CD4-positive, alpha-beta T cell treated with Interleukin-10 for 1 hour (primary cell): Measurements from ENCODE around the gene HERC2.
"Not testable (repeated sequence)": the region's sequence is repeated elsewhere in the genome, so short reads cannot be mapped to it uniquely, and the experiment has no call there.

ENCODE experiments used
- DNase-seq: peaks from one replicate; pipeline ENCODE4 v3.0.0-alpha.2; 2020

The HERC2 gene

GRCh38 chr15:28125673-28126651 is 196.0 kb downstream of the HERC2 start:
- peak; percentile 56 for DNase-seq

- DNase-seq: no peak
Measured at GRCh38 chr15:28124841-28125240, 197.1 kb downstream of the HERC2 start.

- peak; percentile 46 for DNase-seq
Measured at GRCh38 chr15:28123408-28124023, 198.5 kb downstream of the HERC2 start.

GRCh38 chr15:28122038-28122949 is 199.7 kb downstream of the HERC2 start:
- no peak for DNase-seq

GRCh38 chr15:28121577-28121976 is 200.4 kb downstream of the HERC2 start:
- DNase-seq: not testable (repeated sequence)

GRCh38 chr15:28120359-28120640 is 201.7 kb downstream of the HERC2 start:
- DNase-seq: no peak

GRCh38 chr15:28118531-28118930 is 203.4 kb downstream of the HERC2 start:
- DNase-seq: no peak

GRCh38 chr15:28118083-28118482 is 203.9 kb downstream of the HERC2 start:
- no peak for DNase-seq

GRCh38 chr15:28117432-28117990 is 204.5 kb downstream of the HERC2 start:
- no peak for DNase-seq

- DNase-seq: no peak
Measured at GRCh38 chr15:28116521-28117431, 205.2 kb downstream of the HERC2 start.

- no peak for DNase-seq
Measured at GRCh38 chr15:28115871-28116270, 206.1 kb downstream of the HERC2 start.

- no peak for DNase-seq
Measured at GRCh38 chr15:28114721-28115622, 207.0 kb downstream of the HERC2 start.

- no peak for DNase-seq
Measured at GRCh38 chr15:28114114-28114455, 207.9 kb downstream of the HERC2 start.

GRCh38 chr15:28113394-28114113 is 208.4 kb downstream of the HERC2 start:
- DNase-seq: no peak

GRCh38 chr15:28112962-28113361 is 209.0 kb downstream of the HERC2 start:
- DNase-seq: no peak

- no peak for DNase-seq
Measured at GRCh38 chr15:28112101-28112760, 209.7 kb downstream of the HERC2 start.

GRCh38 chr15:28111543-28111942 is 210.4 kb downstream of the HERC2 start:
- no peak for DNase-seq

- no peak for DNase-seq
Measured at GRCh38 chr15:28110481-28110881, 211.5 kb downstream of the HERC2 start.

- DNase-seq: no peak
Measured at GRCh38 chr15:28109626-28110455, 212.1 kb downstream of the HERC2 start.
